DMS153 treated with DMSO at 0.1 percent for 48 hours (cell line): Measurements from ENCODE around the gene AQP12A.
"Not testable (repeated sequence)": the region's sequence is repeated elsewhere in the genome, so short reads cannot be mapped to it uniquely, and the experiment has no call there.

Experiments
- DNase-seq: peaks from one replicate; lab custom pipeline; 2025; ENCODE audit not compliant: unreplicated experiment; lab: John Stamatoyannopoulos, UW

The AQP12A gene, protein sequence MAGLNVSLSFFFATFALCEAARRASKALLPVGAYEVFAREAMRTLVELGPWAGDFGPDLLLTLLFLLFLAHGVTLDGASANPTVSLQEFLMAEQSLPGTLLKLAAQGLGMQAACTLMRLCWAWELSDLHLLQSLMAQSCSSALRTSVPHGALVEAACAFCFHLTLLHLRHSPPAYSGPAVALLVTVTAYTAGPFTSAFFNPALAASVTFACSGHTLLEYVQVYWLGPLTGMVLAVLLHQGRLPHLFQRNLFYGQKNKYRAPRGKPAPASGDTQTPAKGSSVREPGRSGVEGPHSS

DNA sequence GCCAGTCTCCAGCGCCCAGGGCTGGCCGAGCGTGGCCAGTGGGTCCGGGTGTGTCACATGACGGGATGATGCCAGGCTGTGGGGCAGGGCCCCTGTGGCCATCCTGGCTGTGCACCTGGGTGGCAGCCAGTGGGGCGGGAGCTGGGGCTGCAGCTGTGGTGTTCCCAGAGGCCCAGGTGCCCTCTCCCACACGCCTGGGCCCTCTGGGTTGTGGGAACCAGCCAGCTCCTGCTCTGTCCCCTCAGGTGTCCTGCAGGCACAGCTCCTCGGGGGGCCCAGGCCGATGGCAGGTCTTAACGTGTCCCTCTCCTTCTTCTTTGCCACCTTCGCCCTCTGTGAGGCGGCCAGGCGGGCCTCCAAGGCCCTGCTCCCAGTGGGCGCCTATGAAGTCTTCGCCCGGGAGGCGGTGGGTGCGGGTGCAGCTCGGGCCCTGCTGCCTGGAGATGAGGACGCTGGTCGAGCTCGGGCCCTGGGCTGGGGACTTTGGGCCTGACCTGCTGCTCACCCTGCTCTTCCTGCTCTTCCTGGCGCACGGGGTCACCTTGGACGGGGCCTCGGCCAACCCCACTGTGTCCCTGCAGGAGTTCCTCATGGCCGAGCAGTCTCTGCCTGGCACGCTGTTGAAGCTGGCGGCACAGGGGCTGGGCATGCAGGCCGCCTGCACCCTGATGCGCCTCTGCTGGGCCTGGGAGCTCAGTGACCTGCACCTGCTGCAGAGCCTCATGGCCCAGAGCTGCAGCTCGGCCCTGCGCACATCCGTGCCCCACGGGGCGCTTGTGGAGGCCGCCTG is at the start of gene AQP12A:
AQP12A (plus strand) TSS at position 236 of the 790 bp plus-strand sequence; CDS start at position 284, 48 bp downstream.
- not testable (repeated sequence) for DNase-seq

GRCh38 chr2:240642061-240642805 is 49.4 kb upstream of the AQP12A start:
- DNase-seq = no peak

DNA sequence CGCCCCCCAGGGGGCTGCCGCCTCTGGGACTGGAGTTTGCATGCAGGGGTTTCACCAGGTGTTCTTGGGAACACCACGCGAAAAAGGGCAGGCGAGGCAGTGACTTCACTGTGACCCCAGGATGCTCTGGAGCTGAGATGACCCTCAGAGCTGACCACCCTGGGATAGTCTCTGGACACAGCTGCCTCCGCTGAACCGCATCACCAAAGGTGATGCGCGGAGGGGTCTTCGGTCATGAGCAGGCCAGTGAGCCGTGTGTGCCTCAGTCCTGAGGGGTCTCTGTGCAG is 48.9 kb upstream of the AQP12A start:
- DNase-seq = no peak

- DNase-seq = no peak
Measured at GRCh38 chr2:240643093-240643810, 48.4 kb upstream of the AQP12A start.

DNA sequence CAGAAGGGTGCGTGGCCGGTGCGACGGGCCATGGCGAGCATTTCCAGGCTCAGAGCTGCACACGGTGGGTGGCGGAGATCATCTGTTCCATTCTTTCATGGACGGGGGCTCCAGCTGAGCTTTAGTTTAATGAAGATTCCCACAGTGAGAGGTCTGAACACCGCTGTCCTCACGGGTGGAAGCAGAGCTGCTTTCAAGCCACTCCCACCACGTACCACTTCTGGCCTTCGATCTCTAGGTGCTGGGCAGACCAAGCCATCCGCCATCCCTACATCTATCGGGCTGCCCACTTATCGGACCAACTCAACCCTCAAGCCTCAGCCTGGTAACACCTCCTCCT is 47.9 kb upstream of the AQP12A start:
- no peak for DNase-seq

DNA sequence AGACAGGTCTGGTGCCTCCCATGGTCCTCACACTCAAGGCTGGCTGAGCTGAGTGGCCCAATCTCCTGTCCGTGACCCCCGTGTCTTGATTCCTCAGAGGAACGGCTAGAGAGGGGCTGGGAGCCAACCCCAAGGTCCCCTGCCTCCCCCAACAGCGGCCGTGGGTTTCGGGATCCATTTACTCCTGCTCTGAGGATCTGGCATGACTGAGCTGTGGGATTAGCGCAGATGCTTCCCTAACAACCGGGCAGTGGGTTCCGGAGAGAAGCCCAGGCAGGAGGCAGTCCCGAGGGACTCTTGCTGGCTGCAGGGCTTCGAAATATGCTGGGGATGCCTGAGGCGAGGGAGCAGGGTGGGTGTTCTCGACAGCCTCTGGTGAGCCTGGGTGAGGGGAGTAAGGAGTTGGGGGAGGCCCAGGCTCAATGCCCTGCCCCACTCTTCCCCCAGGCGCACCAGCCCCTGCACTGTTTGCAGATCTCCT is 47.5 kb upstream of the AQP12A start:
- DNase-seq = no peak

DNA sequence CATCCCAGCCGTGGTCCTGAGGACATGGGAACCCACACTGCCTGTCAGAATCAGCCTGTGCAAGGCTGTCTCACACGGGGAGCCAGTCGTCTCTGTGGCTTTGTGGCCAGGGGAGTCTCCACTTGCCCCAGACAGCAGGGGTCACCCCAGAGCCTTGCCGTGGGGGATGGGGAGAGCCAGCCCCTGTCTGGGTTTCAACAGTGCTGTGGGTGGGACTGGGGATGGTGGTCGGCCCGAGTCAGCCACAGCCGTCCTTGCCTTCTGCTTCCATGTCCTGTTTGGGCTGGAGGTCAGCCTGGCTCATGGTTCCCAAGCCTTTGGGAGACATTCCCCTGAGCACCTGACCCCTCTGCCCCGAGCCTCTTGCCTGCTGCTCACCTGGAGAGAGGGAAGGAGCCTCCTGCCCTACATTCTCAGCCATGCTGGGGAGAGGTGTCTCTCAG is 46.8 kb upstream of the AQP12A start:
- no peak for DNase-seq

- no peak for DNase-seq
Measured at GRCh38 chr2:240645346-240645745, 46.3 kb upstream of the AQP12A start.

GRCh38 chr2:240645801-240646175 is 45.9 kb upstream of the AQP12A start:
- DNase-seq = no peak

- no peak for DNase-seq
Measured at GRCh38 chr2:240646176-240646899, 45.3 kb upstream of the AQP12A start.

DNA sequence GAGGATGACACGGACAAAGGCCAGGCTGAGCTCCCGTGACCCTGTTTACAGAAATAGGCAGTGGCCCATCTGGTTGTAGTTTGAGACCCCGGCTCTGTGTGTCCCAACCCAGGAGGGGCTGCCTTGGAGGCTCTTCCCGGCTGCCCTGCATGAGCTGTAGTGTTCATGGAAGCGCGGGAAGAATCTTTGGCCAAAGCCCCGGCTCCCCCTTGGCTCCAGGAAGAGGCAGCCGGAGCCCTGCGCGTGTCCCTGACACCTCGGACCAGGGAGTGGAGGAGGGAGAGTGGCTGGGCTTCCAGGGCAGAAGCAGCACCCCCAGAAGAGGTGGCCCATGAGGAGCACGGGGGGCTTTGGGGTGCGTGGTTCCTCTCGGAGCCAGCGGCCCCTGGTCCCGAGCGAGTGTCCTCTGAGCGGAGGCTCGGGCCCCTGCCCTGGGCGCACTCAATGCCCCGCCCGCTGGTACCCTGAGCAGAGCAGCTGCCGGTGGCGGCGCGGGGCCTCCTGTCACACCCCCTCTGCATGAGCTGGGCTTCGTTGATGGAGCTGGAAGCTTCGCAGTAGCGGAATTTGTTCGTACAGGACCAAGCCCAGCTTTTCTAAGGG is 44.7 kb upstream of the AQP12A start:
- no peak for DNase-seq

DNA sequence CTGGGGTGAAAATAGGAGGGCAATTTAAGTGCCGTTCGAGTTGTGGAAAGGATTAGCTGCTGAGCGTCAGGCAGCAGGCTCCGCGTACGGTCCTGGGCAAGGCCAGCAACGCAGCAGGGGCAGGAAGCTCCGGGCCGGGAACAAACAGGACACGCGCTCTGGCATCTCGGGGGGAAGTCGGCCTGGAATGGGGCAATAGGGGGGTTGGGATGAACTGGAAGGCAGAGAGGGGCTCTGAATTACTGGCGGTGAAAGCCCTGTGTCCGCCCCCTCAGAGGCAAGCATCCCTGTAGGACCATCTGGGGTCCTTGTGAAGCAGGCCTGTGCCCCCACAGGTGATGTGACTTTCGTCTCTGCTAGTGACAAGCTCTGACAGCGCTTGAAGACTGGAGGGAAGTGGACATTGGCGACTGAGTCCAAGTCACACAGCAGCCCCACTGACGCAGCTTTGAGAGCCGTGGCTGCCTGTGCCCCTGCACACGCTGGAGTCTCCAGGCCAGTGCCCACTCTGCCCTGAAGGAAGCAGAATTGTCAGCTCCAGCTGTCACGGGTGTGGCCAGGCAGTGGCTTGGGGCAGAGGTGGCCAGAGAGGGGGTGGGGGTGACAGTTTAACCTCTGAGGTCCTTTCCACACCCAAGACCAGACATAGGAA is 44.0 kb upstream of the AQP12A start:
- DNase-seq = no peak

DNA sequence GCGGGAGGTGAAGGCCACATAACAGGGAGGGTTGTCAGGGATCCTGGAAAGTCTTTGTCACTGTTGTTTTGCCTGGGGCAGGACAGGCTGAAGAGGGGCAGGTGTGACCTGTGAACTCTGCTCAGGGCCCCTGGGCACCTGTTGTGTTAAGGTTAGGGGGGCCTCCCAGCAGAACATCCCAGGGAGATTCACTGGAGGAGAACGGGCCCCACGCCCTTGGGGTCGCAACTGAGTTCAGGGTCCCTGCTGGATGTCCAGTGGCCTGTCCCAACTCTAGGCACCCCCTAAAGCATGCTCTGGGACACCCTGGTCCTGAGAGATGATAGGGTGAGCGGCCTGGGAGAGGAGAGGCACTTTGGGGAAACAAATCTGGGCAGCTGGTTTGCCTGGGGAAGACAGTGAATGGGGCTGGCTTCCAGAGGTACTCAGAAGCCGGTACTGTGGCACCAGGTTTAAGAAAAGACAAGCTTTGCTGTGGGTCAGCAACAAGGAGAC is 43.5 kb upstream of the AQP12A start:
- DNase-seq = no peak

GRCh38 chr2:240648650-240649275 is 42.9 kb upstream of the AQP12A start:
- no peak for DNase-seq

DNA sequence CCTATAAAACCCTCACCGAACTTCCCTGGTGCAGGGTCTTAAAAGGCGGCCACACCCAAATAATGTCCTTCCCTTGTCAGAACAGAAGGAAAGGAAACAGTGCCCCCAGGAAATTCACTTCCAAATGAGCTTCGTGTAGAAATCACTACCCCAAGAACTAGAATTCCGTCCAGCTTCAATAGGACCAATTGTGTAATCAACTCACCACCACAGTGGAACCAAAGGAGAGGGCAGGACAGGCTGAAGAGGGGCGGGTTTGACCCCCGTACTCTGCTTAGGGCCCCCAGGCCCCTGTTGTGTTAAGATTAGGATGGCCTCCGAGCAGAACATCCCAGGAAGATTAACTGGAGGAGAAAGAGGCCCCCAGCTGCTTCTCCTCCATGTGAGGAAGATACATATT is 42.3 kb upstream of the AQP12A start:
- no peak for DNase-seq

GRCh38 chr2:240650254-240650965 is 41.3 kb upstream of the AQP12A start:
- no peak for DNase-seq

- no peak for DNase-seq
Measured at GRCh38 chr2:240651185-240651584, 40.5 kb upstream of the AQP12A start.
